Mesenchymal stem cell (in vitro differentiated cells and primary cell): ENCODE measurements around the gene MARCHF3.

Experiments used
- DNase-seq: peaks from one replicate; pipeline ENCODE4 v3.0.0-alpha.2; 2013
- H2AFZ ChIP-seq: one replicate; pipeline ENCODE4 v1.6.1; 2013; ENCODE audit warnings: low read depth, mild to moderate bottlenecking, control low read depth, inconsistent platforms, low read length, moderate library complexity
- H2AK5ac ChIP-seq: 2 replicates; pipeline ENCODE4 v1.6.1; 2013; ENCODE audit warnings: low read length, moderate library complexity, mild to moderate bottlenecking, inconsistent platforms; ENCODE audit not compliant: severe bottlenecking
- H2BK120ac ChIP-seq: one replicate; pipeline ENCODE4 v1.6.1; 2013; ENCODE audit warnings: low read depth, mild to moderate bottlenecking, inconsistent platforms, low read length, moderate library complexity
- H2BK12ac ChIP-seq, 2 experiments: one replicate each; pipeline ENCODE4 v1.6.1; 2013; ENCODE audit warnings: inconsistent platforms in 2 of 2, low read length in 2 of 2, mild to moderate bottlenecking in 2 of 2, moderate library complexity in 2 of 2, control low read depth in 1 of 2
- H2BK15ac ChIP-seq: one replicate; pipeline ENCODE4 v1.6.1; 2013; ENCODE audit warnings: mild to moderate bottlenecking, low read depth, inconsistent platforms; ENCODE audit not compliant: poor library complexity, severe bottlenecking
- H2BK5ac ChIP-seq: 2 replicates; pipeline ENCODE4 v1.6.1; 2013; ENCODE audit warnings: low read depth, mild to moderate bottlenecking, low read length, control low read depth, inconsistent platforms; ENCODE audit not compliant: poor library complexity, severe bottlenecking
- H3K14ac ChIP-seq, 2 experiments: one replicate each; pipeline ENCODE4 v1.6.1; 2013; ENCODE audit warnings: inconsistent platforms in 2 of 2, low read length in 2 of 2, control low read depth in 1 of 2, mild to moderate bottlenecking in 1 of 2, moderate library complexity in 1 of 2
- H3K18ac ChIP-seq, 2 experiments: one replicate each; pipeline ENCODE4 v1.6.1; 2013; ENCODE audit warnings: inconsistent platforms in 2 of 2, low read length in 2 of 2, control low read depth in 1 of 2, low read depth in 1 of 2, mild to moderate bottlenecking in 1 of 2
- H3K23ac ChIP-seq, 2 experiments: one replicate each; pipeline ENCODE4 v1.6.1; 2013; ENCODE audit warnings: inconsistent platforms in 2 of 2, low read length in 2 of 2, mild to moderate bottlenecking in 2 of 2, moderate library complexity in 2 of 2, control low read depth in 1 of 2
- H3K27ac ChIP-seq: 2 replicates; pipeline ENCODE4 v1.5.1; 2013; ENCODE audit warnings: mild to moderate bottlenecking, moderate library complexity, low read length, control low read depth, inconsistent platforms; ENCODE audit not compliant: poor library complexity, severe bottlenecking
- H3K27me3 ChIP-seq, 2 experiments: 2 replicates each; pipeline versions ENCODE4 v1.6.1 to v1.7.0; 2013; ENCODE audit warnings: low read length in 2 of 2, mild to moderate bottlenecking in 2 of 2, moderate library complexity in 2 of 2, control low read depth in 1 of 2, inconsistent platforms in 1 of 2; ENCODE audit not compliant: control insufficient read depth in 1 of 2, insufficient read depth in 1 of 2
- H3K36me3 ChIP-seq, 2 experiments: 2 replicates each; pipeline versions ENCODE4 v1.6.1 to v1.7.0; 2013; ENCODE audit warnings: low read length in 2 of 2, control low read depth in 1 of 2, inconsistent platforms in 1 of 2, low read depth in 1 of 2, mild to moderate bottlenecking in 1 of 2; ENCODE audit not compliant: insufficient read depth in 2 of 2, control insufficient read depth in 1 of 2
- H3K4ac ChIP-seq, 2 experiments: one replicate each; pipeline ENCODE4 v1.6.1; 2013; ENCODE audit warnings: inconsistent platforms in 2 of 2, low read length in 2 of 2, mild to moderate bottlenecking in 2 of 2, moderate library complexity in 2 of 2, control low read depth in 1 of 2, low read depth in 1 of 2
- H3K4me1 ChIP-seq: 2 replicates; pipeline ENCODE4 v1.6.1; 2013; ENCODE audit warnings: low read depth, low read length, control low read depth; ENCODE audit not compliant: control insufficient read depth, insufficient read depth
- H3K4me2 ChIP-seq: 2 replicates; pipeline ENCODE4 v1.6.1; 2013; ENCODE audit warnings: low read length, mild to moderate bottlenecking, inconsistent platforms; ENCODE audit not compliant: poor library complexity, severe bottlenecking
- H3K4me3 ChIP-seq, 2 experiments: 2 replicates each; pipeline versions ENCODE4 v1.5.1 to v1.7.0; 2013; ENCODE audit warnings: low read length in 2 of 2, mild to moderate bottlenecking in 2 of 2, control low read depth in 1 of 2, low read depth in 1 of 2; ENCODE audit not compliant: insufficient read depth in 1 of 2
- H3K79me1 ChIP-seq: replicated peaks from 2 replicates; pipeline ENCODE4 v1.6.1; 2013; ENCODE audit warnings: mild to moderate bottlenecking, control low read depth, low read length, inconsistent platforms; ENCODE audit not compliant: poor library complexity, severe bottlenecking
- H3K9ac ChIP-seq: 2 replicates; pipeline ENCODE4 v1.7.0; 2013; ENCODE audit warnings: mild to moderate bottlenecking, low read length, moderate library complexity
- H3K9me3 ChIP-seq: 2 replicates; pipeline ENCODE4 v1.7.0; 2013; ENCODE audit warnings: mild to moderate bottlenecking, low read length; ENCODE audit not compliant: control insufficient read depth
- H4K8ac ChIP-seq: one replicate; pipeline ENCODE4 v1.6.1; 2013; ENCODE audit warnings: inconsistent platforms, mild to moderate bottlenecking, low read length, moderate library complexity
- H4K91ac ChIP-seq: one replicate; pipeline ENCODE4 v1.6.1; 2013; ENCODE audit warnings: mild to moderate bottlenecking, low read length, inconsistent platforms
- WGBS: methylation state at CpG from one replicate; pipeline ENCODE4 v1.1.7; 2013; ENCODE audit warnings: mixed read lengths; 5-methylcytosine and 5-hydroxymethylcytosine counted together

The MARCHF3 gene

GRCh38 chr5:127038550-127038949 is 8.2 kb upstream of the MARCHF3 start:
- no peak overlapping the region for H2BK120ac ChIP-seq
- no peak overlapping the region for H3K23ac ChIP-seq
- H3K14ac ChIP-seq = no peak overlapping the region
- H3K27ac ChIP-seq = no peak overlapping the region
- DNase-seq = no peak
- WGBS = 80% methylated on average over 2 of the region's 4 CpGs
- H2BK12ac ChIP-seq = no peak overlapping the region
- H3K4me1 ChIP-seq = no peaks in the 10 kb centered on the region
- no peak overlapping the region for H4K8ac ChIP-seq
- H2AK5ac ChIP-seq = no peak overlapping the region
- H3K9ac ChIP-seq = no peak overlapping the region
- no peak overlapping the region for H3K18ac ChIP-seq
- H3K4me3 ChIP-seq = no peak overlapping the region
- H2BK5ac ChIP-seq = no peak overlapping the region
- no peak overlapping the region for H2AFZ ChIP-seq
- no peak overlapping the region for H3K4me2 ChIP-seq
- no peaks in the 10 kb centered on the region for H3K9me3 ChIP-seq
- H4K91ac ChIP-seq = no peak overlapping the region
- H3K36me3 ChIP-seq = no peaks in the 10 kb centered on the region
- H3K79me1 ChIP-seq = no peaks in the 10 kb centered on the region
- peaks cover 0 to 4% of the 10 kb centered on the region in 2 experiments for H3K27me3 ChIP-seq
- H3K4ac ChIP-seq = no peak overlapping the region
- H2BK15ac ChIP-seq = no peak overlapping the region

- H2BK120ac ChIP-seq = no peak overlapping the region
- peak; percentile 21 for DNase-seq
- no peak overlapping the region for H3K4ac ChIP-seq
- peaks cover 11% of the 10 kb centered on the region for H3K4me1 ChIP-seq
- H3K9me3 ChIP-seq = no peaks in the 10 kb centered on the region
- H3K14ac ChIP-seq = no peak overlapping the region
- no peak overlapping the region for H3K23ac ChIP-seq
- H3K79me1 ChIP-seq = peaks cover 4% of the 10 kb centered on the region
- H3K4me2 ChIP-seq = no peak overlapping the region
- H3K4me3 ChIP-seq = no peak overlapping the region
- 83% methylated on average over 1 of the region's 2 CpGs for WGBS
- H2BK5ac ChIP-seq = no peak overlapping the region
- no peak overlapping the region for H2AFZ ChIP-seq
- no peak overlapping the region for H4K8ac ChIP-seq
- H3K27me3 ChIP-seq = peaks cover 0 to 12% of the 10 kb centered on the region in 2 experiments
- H3K27ac ChIP-seq = no peak overlapping the region
- H3K36me3 ChIP-seq = no peaks in the 10 kb centered on the region
- no peak overlapping the region for H2BK15ac ChIP-seq
- no peak overlapping the region for H2AK5ac ChIP-seq
- no peak overlapping the region for H3K9ac ChIP-seq
- no peak overlapping the region for H3K18ac ChIP-seq
- no peak overlapping the region for H2BK12ac ChIP-seq
- no peak overlapping the region for H4K91ac ChIP-seq
These were observed 1.5 kb upstream of the MARCHF3 start for GRCh38 chr5:127031863-127032232.

- no peaks in the 10 kb centered on the region for H3K9me3 ChIP-seq
- no peak overlapping the region for H3K18ac ChIP-seq
- peaks cover 4% of the 10 kb centered on the region for H3K79me1 ChIP-seq
- peak overlapping the region; percentile 83 for H3K9ac ChIP-seq
- peak overlapping the region; percentile 91 for H3K4me2 ChIP-seq
- H3K27ac ChIP-seq = no peak overlapping the region
- H3K4me1 ChIP-seq = peaks cover 11% of the 10 kb centered on the region
- H2AK5ac ChIP-seq = no peak overlapping the region
- peak overlapping the region; percentile 47 for H4K91ac ChIP-seq
- no peak overlapping the region for H2BK12ac ChIP-seq
- peak overlapping the region; percentile 61 for H4K8ac ChIP-seq
- WGBS = 28% methylated on average over 43 of the region's 45 CpGs
- peaks cover 0 to 12% of the 10 kb centered on the region in 2 experiments for H3K27me3 ChIP-seq
- H2BK120ac ChIP-seq = no peak overlapping the region
- peak overlapping the region in 1 of 2 experiments; percentile 38 for H3K23ac ChIP-seq
- peak overlapping the region; percentile 75 to 92 for H3K4me3 ChIP-seq
- H2AFZ ChIP-seq = peak overlapping the region; percentile 80
- H2BK5ac ChIP-seq = peak overlapping the region; percentile 15
- no peaks in the 10 kb centered on the region for H3K36me3 ChIP-seq
- H2BK15ac ChIP-seq = peak overlapping the region; percentile 75
- no peak overlapping the region for H3K14ac ChIP-seq
- DNase-seq = no peak
- no peak overlapping the region for H3K4ac ChIP-seq
These were observed 947 bp upstream of the MARCHF3 start for GRCh38 chr5:127031147-127031862.

GRCh38 chr5:127029581-127030258 is 638 bp downstream of the MARCHF3 start:
- H2BK15ac ChIP-seq = no peak overlapping the region
- no peak overlapping the region for H4K91ac ChIP-seq
- no peak overlapping the region for H2BK120ac ChIP-seq
- H3K14ac ChIP-seq = peak overlapping the region in 1 of 2 experiments; percentile 86
- H3K23ac ChIP-seq = peak overlapping the region in 1 of 2 experiments; percentile 67
- H3K36me3 ChIP-seq = no peaks in the 10 kb centered on the region
- peak overlapping the region; percentile 78 for H2AFZ ChIP-seq
- H3K4me1 ChIP-seq = peaks cover 11% of the 10 kb centered on the region
- no peak overlapping the region for H2BK12ac ChIP-seq
- H3K79me1 ChIP-seq = peaks cover 4% of the 10 kb centered on the region
- H2AK5ac ChIP-seq = no peak overlapping the region
- under 1% methylated on average over 51 of the region's 51 CpGs for WGBS
- no peaks in the 10 kb centered on the region for H3K9me3 ChIP-seq
- H3K27ac ChIP-seq = no peak overlapping the region
- peak overlapping the region; percentile 75 to 92 for H3K4me3 ChIP-seq
- H3K18ac ChIP-seq = peak overlapping the region; percentile 76 to 88
- DNase-seq = peak; percentile 75
- H3K27me3 ChIP-seq = peaks cover 0 to 12% of the 10 kb centered on the region in 2 experiments
- no peak overlapping the region for H4K8ac ChIP-seq
- H3K9ac ChIP-seq = peak overlapping the region; percentile 83
- peak overlapping the region; percentile 95 for H3K4me2 ChIP-seq
- H2BK5ac ChIP-seq = no peak overlapping the region
- no peak overlapping the region for H3K4ac ChIP-seq
